Lower leg skin (tissue), 3 donors: ENCODE data around the gene OR2W3.

Experiments used
- POLR2A ChIP-seq, 2 donors: fragments of 450-650 bp; IDR thresholded peaks; one replicate each; pipeline ENCODE4 v1.6.1; 2016 to 2017; ENCODE audit warnings: antibody characterized with exemption in 2 of 2, mild to moderate bottlenecking in 1 of 2, moderate library complexity in 1 of 2
- TF ChIP-seq, protein P1 (sequence below), 3 donors: fragments of 450-650 bp; IDR thresholded peaks; one replicate each; pipeline ENCODE4 v1.5.1; 2016; ENCODE audit warnings: antibody characterized with exemption in 3 of 3, mild to moderate bottlenecking in 3 of 3, moderate library complexity in 2 of 3

DNA sequence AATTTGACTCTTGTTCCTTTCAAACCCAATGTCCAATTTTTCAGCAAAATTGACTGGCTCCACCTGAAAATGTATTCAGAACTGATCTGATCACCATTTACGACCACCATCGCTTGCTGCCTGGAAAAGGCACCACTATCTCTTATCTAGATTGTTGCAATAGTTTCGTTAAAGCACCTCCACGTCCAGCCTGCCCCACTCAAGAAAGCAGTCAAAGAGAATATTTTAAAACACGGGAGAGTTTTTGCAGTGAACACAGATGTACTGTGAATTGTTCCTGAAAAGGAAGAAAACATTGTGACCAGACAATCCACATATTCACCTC is 49.7 kb upstream of the OR2W3 start:
- TF ChIP-seq, protein P1, sequence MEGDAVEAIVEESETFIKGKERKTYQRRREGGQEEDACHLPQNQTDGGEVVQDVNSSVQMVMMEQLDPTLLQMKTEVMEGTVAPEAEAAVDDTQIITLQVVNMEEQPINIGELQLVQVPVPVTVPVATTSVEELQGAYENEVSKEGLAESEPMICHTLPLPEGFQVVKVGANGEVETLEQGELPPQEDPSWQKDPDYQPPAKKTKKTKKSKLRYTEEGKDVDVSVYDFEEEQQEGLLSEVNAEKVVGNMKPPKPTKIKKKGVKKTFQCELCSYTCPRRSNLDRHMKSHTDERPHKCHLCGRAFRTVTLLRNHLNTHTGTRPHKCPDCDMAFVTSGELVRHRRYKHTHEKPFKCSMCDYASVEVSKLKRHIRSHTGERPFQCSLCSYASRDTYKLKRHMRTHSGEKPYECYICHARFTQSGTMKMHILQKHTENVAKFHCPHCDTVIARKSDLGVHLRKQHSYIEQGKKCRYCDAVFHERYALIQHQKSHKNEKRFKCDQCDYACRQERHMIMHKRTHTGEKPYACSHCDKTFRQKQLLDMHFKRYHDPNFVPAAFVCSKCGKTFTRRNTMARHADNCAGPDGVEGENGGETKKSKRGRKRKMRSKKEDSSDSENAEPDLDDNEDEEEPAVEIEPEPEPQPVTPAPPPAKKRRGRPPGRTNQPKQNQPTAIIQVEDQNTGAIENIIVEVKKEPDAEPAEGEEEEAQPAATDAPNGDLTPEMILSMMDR (IDR thresholded peaks at IDR 0.05) = no peak
- no peak for TF ChIP-seq POLR2A (IDR thresholded peaks at IDR 0.05)
